HUDEP-2 (cell line): ENCODE results near the gene PTPRQ.
"Not testable (repeated sequence)": the region's sequence is repeated elsewhere in the genome, so short reads cannot be mapped to it uniquely, and the experiment has no call there.

Experiments used
- DNase-seq, 76 experiments: peaks; one replicate each; lab custom pipeline; 2025; ENCODE audit not compliant: unreplicated experiment in 76 of 76; lab: John Stamatoyannopoulos, UW

Gene PTPRQ

GRCh38 chr12:80472236-80472635 is 28.2 kb downstream of the PTPRQ start:
- DNase-seq, result no peak

GRCh38 chr12:80472911-80473500 is 29.0 kb downstream of the PTPRQ start:
- DNase-seq, result peak in 25 of 76 experiments; percentile 1 to 48 (median 11)

- not testable (repeated sequence) for DNase-seq
Observed at GRCh38 chr12:80477521-80478145, 33.6 kb downstream of the PTPRQ start.

- no peak for DNase-seq
Observed at GRCh38 chr12:80484746-80485145, 40.7 kb downstream of the PTPRQ start.

- no peak for DNase-seq
Observed at GRCh38 chr12:80485222-80485987, 41.4 kb downstream of the PTPRQ start.

- no peak for DNase-seq
Observed at GRCh38 chr12:80490329-80490728, 46.3 kb downstream of the PTPRQ start.

GRCh38 chr12:80491166-80491565 is 47.1 kb downstream of the PTPRQ start:
- no peak for DNase-seq

GRCh38 chr12:80493466-80493865 is 49.4 kb downstream of the PTPRQ start:
- DNase-seq, result no peak

GRCh38 chr12:80494836-80495235 is 50.8 kb downstream of the PTPRQ start:
- no peak for DNase-seq

- no peak for DNase-seq
Observed at GRCh38 chr12:80498059-80498728, 54.2 kb downstream of the PTPRQ start.

GRCh38 chr12:80504389-80505163 is 60.5 kb downstream of the PTPRQ start:
- no peak for DNase-seq

GRCh38 chr12:80509781-80510556 is 65.9 kb downstream of the PTPRQ start:
- no peak for DNase-seq

- no peak for DNase-seq
Observed at GRCh38 chr12:80512781-80513180, 68.7 kb downstream of the PTPRQ start.

GRCh38 chr12:80513211-80513610 is 69.2 kb downstream of the PTPRQ start:
- no peak for DNase-seq

GRCh38 chr12:80517655-80518054 is 73.6 kb downstream of the PTPRQ start:
- DNase-seq, result no peak

GRCh38 chr12:80531646-80532045 is 87.6 kb downstream of the PTPRQ start:
- no peak for DNase-seq

GRCh38 chr12:80539029-80539428 is 95.0 kb downstream of the PTPRQ start:
- no peak for DNase-seq

GRCh38 chr12:80549298-80549697 is 105.3 kb downstream of the PTPRQ start:
- DNase-seq, result no peak

GRCh38 chr12:80551897-80552296 is 107.9 kb downstream of the PTPRQ start:
- no peak for DNase-seq

GRCh38 chr12:80553316-80553715 is 109.3 kb downstream of the PTPRQ start:
- DNase-seq, result no peak
